GM19328 (cell line): ENCODE data around the gene IKZF2.

ENCODE experiments used
- ATAC-seq: cut with Tn5 transposase; IDR thresholded peaks from one replicate; pipeline ENCODE4 v1.9.1; 2021; ENCODE audit warnings: mild to moderate bottlenecking, moderate library complexity; ENCODE audit not compliant: unreplicated experiment

The IKZF2 gene

DNA sequence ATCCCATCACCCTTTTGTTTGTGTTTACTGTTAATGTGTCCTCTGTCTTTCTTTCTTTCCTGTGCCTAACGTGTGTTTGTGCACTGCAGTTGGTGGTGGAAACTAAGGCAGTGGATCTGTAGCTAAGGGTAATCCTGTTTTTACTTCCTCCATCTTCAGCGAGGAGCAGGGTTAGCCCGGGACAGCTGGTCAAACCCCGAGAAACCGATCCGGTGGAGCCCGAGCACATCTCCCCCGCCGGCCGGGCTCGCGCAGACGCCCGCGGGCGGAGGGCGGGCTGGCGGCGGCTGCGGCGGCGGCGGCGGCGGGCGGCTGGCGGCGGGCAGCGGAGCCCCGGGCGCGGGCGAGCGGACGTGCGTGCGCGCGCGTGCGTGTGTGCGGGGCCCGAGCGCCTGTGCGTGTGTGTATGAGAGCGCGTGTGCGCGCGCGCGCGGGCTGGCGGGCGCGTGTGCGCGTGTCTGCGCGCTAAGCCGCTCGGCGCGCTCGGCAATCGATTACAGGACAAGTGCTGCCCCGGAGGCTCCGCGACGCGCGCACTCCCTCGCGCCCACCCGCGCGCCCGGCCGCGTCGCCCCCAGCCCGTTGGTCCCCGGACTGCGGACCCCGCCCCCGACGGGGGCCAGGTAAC lies at the start of gene IKZF2:
Gene IKZF2, minus strand, starts transcription at position 176 of the 628 bp plus-strand sequence. CDS start 2,983 bp downstream, outside the sequence.
- peak; percentile 62 for ATAC-seq

DNA sequence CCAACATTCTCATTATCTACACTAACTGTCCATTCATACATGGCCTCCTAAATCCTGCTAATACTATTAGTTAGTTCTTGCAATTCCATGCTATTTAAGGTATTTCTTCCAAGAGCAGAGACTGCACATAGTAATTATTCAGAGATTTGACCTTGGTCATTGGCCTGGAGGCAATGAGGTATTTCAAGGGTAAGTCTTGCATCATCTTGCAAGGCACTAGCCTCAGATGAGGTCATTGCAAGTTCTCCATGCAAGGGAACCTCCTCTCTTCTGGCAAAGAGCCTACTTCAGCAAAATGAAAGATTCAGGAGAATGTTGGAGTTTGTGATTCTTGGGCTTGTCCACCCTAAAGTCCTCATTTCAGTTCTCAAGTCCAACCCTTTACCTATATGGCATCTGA lies 48.5 kb upstream of the IKZF2 start:
- no peak for ATAC-seq

DNA sequence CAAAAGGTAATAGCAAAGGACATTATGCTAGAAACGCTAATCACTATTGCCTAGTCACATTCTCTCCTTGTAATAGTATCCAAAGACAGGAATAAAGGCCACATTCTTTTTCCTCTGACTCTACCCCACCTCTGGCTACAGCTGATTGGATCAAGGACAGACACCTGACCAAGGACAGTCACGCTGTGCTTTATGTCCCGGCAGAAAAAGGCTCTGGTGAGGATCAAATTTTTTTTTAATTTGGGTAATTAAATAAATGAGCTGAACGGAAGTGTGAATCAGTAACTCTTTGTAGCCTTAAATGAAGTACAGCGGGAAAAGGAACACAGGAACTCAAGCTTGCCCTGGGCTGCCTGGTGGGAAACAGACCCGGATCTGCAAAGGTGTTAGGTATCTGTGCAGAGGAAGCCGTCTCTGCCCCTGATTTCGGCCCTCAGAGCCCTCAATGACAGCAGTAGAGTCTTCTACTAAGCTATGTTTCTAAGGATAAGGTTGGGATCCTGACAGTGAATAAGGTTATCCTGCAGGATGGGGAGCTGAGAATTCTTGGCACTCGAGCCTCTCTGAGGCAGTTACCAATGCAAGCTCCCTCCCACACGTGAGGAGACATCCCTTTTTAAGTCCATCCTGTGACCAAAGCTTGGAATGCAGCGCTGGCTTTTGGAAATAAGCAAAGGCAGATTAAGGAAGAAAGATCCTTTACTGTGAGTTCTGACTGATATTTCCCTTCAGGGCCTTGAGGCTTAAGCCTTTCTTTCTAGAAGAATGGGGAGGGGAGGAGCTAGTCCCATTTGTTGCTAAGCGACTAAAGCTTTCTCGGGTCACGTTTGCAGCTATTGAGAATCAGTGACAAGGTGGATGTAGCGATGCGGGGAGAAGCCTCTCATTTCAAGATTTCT lies 37.8 kb upstream of the IKZF2 start:
- ATAC-seq: no peak

DNA sequence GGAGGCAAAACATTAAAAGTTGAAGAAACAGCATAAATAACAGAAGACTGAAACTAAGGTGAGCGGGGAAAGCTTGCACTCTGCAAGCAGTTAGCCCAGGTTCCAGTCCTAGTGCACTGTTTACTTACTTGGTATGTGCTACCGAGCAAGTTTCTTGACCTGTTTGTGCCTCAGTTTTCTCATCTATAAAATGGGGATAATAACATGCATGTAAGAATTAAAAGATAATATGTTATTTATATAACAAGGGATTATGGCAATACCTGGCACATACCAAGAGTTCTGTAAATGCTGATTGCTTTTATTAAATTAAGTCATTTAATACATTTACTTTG lies 37.1 kb upstream of the IKZF2 start:
- no peak for ATAC-seq

DNA sequence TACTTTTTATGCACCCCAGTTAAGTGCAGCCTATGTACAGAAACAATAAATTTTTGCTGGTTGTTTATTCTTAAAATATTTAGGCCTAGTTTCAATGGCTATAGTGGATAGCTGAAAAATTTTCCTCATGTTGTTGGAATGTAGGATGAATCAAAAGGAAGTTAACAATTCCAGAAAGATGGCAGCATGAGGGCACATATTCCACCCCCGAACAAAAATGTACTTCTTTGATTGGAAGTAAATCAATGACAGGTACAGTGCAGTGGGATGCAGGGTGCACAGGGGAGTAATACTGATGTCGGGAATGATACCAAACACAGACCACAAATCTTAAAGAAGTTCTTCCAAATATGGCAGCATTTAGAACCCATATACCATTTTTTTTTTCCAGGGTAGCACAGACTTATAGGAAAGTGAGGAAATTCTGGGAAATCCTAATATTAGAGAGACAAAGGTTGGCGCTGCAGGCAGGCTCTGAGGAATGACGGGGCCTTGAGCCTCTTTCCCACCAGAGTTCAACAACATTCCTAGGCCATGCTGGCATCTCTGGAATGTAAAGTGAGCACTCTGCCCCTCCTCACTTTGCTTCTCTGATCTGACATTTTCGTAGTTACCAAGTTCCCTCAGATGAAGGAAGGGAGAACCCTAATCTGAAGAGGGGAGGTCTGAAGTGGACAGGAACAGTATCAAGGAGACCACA lies 36.6 kb upstream of the IKZF2 start:
- ATAC-seq: no peak

DNA sequence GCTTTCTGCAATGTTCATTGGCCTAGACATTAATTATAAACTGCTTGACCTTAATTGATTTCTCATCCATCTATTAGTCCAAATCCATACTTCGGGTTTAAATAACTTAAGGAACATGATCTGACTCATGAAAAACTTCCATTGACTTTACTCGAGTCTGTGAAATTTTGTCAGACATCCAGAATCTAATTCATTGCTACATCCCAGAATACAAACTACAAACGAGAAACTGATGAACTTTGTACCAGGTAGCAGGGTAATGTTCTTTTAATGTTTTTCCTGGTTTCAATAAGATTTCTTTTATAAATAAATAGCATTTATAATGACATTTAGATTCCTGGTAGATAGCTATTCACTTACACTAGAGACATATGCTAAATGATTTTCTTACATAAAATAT lies 36.0 kb upstream of the IKZF2 start:
- no peak for ATAC-seq

DNA sequence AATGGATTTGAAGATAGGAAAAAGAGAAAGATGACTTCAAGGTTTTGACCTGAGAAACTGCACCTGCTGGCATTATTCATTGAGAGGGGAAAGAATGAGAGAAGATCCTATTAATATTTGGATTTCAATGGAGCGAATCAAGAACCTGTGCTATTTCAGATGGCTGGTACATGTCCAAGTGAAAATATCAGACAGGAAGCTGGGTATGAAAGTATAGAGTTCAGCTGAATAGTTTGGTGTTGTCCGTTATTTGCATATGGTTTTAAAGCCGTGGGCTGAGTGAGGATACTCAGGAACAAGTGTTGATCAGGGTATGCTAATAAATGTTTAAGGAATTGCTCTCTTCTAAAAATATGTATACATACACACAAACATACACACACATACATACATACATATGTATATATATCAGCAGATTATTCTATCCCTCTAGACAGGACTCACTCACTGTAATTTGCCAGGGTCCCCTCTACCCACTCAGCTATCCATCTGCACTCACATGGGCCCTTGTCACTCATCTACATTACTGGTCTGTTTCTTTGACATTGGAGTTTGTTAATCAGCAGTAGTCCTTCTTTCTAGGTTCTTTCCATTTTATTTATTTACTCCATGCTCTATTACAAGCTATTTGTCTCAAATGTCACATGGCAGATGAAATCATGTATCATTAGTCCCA lies 33.9 kb upstream of the IKZF2 start:
- ATAC-seq: peak; percentile 93

DNA sequence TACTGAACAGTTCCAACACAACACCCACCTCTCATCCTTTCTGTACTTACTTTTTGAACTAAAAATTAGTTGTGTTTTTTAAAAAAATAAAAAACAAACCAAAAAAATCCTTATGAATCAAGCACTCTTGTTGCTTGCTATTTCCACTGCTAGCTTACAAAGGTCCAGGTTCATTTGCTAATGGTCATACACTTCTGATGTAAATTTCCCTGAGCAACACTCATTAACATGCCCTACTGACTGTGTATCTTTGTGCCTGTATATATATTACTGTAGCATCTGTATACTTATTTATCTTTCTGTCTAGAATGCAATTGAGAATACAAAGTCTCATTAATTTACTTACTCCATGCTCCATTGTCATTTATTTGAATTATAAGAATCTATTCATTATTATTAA lies 30.3 kb upstream of the IKZF2 start:
- no peak for ATAC-seq

DNA sequence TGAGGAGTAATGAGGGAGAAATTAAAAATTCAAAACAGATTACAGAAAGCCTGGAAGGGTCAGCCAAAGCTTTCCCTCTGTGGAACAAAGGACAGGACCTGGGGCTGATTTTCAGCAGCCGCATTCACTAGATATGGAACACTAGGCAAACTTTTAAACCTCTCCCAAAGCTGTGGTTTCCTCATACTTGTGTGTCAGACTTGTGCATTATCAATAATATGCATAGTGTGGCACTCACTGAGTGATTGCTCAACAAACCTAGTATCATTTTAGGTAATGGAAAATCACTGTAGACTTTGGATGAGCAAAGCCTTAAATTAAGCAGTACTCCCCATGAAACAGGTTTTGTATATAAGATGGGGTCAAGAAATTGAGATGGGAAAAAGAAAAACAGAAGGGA lies 26.3 kb upstream of the IKZF2 start:
- no peak for ATAC-seq

DNA sequence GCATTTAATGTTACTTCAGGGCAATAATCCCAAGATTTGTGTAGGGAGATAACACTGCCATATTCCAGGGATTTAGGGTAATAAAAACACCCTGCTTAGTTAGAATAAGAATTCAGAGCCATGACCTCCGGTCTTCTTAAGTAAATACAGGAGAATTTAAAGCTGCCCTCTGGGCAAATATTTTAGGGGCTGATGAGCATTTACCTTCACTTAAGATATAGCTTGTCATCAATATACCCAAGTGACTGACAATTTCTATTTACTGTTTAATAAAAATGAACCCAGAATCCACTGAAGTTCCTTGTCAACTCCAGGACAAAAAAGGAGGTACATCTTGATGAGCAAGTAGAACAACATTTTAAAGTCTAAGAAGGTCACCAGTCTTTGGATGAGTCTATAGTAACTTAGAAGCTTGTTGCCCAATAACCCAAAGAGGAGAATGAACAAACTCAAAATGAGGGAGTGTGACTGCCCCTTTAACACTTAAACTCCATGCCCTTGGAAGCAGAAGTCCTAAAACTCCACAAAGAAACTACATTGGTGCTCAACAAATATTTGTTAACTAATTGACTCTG lies 24.3 kb upstream of the IKZF2 start:
- no peak for ATAC-seq

DNA sequence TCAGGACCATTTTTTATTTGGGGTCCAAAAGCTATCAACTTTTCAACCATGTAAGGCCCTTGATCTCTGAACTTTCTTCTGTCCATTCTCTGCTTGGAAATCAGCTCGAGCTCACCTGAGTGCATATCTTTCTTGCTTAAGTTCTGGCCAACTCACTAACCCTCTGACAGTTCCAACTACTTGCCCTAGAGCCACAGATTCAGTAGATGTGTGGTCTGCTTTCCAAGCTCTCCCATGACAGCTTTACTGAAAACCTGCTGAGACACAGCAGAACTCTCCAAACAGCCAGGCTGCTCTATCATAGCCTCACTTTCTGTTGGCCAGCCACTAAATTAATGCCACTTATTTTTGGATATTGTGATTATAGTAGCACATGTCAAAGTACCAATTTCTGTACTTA lies 21.2 kb upstream of the IKZF2 start:
- ATAC-seq: no peak

DNA sequence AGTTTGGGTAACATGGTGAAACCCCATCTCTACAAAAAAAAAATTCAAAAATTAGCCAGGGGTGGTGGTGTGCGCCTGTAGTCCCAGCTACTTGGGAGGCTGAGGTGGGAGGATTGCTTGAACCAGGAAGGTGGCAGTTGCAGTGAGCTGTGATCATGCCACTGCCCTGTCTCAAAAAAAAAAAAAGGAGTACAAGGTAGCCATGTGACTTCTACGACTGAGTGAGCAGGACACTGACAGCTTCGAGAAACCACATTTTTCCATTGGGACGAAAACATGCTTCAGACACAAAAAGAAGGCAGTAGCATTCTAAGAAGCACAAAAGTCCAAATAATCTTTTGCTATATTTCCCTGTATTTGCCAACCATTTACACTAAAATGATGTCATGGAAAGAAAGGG lies 19.7 kb upstream of the IKZF2 start:
- ATAC-seq: no peak

DNA sequence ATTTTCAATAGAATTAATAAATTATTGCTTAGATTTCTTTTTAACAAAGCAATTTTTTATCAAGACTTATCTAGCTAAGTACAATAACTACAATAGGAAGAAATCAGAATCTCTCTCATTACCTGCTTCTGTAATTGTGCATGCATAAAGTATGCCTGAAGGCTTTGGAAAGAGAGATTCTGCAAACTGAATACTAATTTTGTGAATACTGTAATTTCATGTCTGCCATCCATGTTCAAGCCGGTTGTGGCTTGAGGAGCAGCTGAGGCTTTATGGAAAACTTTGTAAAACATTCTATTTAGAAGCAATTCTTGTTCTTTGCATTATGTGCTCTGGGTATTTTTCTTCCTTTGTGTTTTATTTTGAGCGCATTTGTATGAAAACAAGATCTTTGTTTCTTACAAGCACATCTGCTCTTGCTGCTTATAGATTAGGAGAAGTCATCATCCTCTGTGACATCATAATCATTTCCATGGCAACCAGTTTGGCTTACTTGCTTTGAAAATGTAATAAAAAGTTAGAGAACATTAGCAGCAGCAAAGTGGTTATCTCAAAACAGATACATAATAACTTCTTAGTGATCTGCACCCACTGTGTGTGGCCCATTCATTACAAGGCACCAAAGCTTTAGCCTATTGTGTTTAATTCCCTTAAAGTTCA lies 16.0 kb upstream of the IKZF2 start:
- no peak for ATAC-seq

DNA sequence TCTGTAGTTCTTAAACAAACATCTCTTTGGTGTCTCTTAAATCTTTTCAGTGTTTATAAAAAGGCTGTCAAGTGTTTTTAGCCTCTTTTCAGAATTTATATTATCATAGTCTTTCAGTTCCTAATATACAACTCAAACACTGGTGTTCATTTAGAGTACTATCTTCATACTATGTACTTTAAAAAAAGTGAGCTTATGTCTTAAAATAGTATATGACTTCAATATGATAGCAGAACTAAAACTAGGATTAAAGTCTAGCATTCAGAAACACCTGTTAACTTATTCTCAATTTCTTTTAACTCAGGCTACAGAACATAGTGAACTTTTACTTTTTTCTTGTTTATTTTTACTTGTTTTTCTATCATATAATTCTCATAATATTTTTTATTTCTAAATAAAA lies 14.7 kb upstream of the IKZF2 start:
- peak; percentile 97 for ATAC-seq

DNA sequence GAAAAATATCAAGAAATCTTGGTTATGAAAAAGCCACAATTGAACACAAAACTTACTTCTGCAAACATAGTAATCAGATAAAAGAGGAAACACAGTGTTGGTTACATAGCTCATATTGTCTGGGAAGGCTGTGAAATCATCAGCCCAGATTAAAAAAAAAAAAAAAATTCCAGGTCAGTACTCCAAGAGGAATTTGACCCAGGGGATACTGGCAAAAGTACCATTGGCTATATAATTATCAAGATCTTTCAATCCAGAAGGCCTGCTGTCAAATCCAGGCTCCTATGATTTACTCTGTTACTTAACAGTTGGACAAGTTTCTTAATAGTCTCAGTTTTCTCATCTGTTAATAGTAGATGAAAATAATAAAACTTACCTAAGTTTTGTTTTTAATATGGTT lies 12.9 kb upstream of the IKZF2 start:
- ATAC-seq: no peak

DNA sequence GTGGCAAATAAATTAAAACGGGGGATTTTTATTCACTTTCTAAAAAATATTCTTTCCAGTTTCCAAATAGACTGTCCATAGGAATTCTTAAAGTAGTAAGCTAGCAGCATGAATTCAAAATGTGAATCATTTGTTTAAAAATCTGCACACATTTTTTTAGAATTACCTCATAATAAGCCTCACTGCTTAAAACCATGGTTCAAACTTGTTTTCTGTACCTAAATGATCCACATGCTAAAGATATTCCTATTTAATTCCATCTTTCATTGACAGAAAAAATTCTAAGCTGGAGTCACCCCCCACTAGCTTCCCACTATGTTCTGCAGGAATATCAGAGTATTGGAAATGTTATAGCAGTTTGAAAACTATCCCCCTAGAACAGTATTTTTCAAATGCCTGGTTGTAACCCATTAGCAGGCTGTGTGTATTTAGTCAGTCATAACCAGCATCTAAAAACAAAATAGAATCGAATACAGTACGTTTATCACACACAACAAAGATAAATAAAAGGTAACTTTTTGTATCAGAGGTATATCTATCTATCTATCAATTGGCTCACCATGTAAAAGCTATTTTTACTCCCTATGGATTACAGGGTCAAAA lies 11.2 kb upstream of the IKZF2 start:
- ATAC-seq: no peak

DNA sequence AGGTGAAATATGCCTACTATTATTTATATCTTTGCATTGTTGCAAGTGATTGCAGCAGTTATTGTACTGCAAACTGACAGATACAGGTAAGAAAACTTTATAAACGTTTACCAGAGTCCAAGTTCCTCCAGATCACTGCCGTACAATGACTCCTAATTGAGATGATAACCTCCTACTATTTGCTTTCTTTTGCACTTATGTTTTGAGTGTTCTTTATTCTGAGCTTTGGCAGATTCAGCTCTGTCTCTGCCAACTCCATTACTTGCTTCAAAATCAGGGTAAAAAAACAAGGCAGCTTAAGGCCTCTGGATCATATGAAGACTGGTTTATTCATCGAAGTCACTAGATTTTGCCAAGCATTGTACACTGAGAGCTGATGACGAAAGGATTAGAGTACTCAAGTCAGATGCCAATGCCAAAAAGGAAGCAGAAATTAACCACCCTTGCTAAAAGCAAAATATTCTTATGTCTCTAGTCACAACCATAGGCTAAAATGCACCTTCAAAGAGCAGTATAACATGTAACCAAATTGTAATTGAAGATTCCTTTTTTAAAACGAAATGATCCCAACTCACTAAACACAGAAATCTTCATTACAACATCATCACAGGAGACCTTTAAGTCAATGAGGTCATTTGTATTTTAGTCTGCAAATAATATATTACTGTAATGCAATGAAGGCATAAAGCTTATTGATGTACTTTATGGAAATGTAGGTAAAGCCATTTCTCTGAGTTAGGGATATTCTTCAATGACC lies 10.5 kb upstream of the IKZF2 start:
- no peak for ATAC-seq

DNA sequence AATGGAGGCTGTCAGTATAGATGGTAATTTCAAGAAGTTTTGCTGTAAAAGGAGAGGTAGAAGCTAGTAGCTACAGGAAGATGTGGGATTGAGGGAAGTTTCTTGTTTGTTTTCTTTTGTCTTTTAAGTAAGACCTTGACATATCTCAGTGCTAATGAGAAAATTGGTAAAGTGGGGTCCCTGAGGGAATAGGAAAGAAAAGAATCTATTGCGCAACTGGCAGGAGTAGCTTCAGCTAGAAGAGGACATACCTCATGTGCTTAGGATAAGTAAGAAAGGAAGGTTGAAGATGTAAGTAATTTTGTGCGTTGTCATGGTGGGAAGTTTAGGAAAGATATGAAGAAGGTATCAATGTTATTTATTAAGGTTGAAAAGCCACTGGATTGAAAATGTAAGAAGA lies 8.4 kb upstream of the IKZF2 start:
- ATAC-seq: no peak

DNA sequence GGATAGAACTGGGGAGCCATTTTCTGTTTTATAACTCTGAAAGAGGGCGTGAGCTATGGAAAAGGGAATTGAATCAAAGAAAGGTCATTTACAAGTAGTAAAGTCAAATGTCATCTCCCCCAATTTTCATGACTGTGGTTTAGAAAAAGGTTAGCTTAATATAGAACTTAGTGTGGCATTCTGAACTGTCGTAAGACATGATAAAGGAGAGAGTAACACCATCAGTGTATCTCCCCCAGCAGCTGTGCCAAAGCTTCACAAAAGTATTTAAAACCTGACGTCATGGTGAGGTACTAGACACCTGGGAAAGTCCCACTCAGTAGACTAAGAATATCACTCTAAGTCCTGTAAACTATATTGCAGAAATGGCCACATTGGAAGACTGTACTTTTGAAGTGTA lies 5.8 kb upstream of the IKZF2 start:
- ATAC-seq: peak; percentile 69
